ENCODE data around the gene SERAC1. TPM values are rescaled to one million over a fixed set of nuclear protein-coding genes. Genes with fewer than 3 reads are reported as not detected.

Gene SERAC1
- polyA plus RNA-seq, 1 donor (not counting 4 experiments of a cell fraction or from before 2014, with no cell fraction given) = 10.1 TPM

GRCh38 chr6:158072083-158072721, 95.9 kb downstream of the SERAC1 start:
- no peaks in the 10 kb centered on the region for H3K27me3 ChIP-seq (ENCODE audit: control insufficient read depth, extremely low read depth, insufficient read depth, low read length)
- dilution Hi-C loops (cut with MboI; ENCODE audit: extremely low pct_ligation_motif_present, low sequenced_read_pairs) = no loop called here
- H4K20me1 ChIP-seq (ENCODE audit: control insufficient read depth, extremely low read depth, insufficient read depth, low read length) = no peaks in the 10 kb centered on the region
- H3K4me3 ChIP-seq (ENCODE audit: control insufficient read depth in 2 of 3, extremely low read depth in 1 of 3, insufficient read depth in 2 of 3, low read depth in 1 of 3, low read length in 3 of 3) = no peak overlapping the region
- H3K4me2 ChIP-seq (ENCODE audit: control insufficient read depth, extremely low read depth, insufficient read depth, low read depth, low read length) = no peak overlapping the region
- peaks cover 29% of the 10 kb centered on the region for H3K4me1 ChIP-seq (ENCODE audit: control insufficient read depth, extremely low read depth, insufficient read depth, low read length)
- H3K79me2 ChIP-seq (ENCODE audit: control insufficient read depth, insufficient read depth, low read length) = no peaks in the 10 kb centered on the region
- FAIRE-seq (peak; percentile 87), DNase-seq (ENCODE audit: low read depth, low spot score) (no peak)
- no peak overlapping the region for H3K9ac ChIP-seq (ENCODE audit: control insufficient read depth, extremely low read depth, insufficient read depth, low read length)
- no peaks in the 10 kb centered on the region for H3K9me1 ChIP-seq (ENCODE audit: control insufficient read depth, extremely low read depth, insufficient read depth, low read length)
- peak overlapping the region; percentile 9 for H2AFZ ChIP-seq (ENCODE audit: control insufficient read depth, low read length)
- H3K9me3 ChIP-seq (ENCODE audit: control insufficient read depth, low read depth, low read length) = no peaks in the 10 kb centered on the region
- H3K27ac ChIP-seq (ENCODE audit: control insufficient read depth, insufficient read depth, low read length) = no peak overlapping the region
- H3K36me3 ChIP-seq (ENCODE audit: control insufficient read depth in 2 of 2, extremely low read depth in 1 of 2, insufficient read depth in 2 of 2, low read length in 2 of 2) = peaks cover 7 to 22% of the 10 kb centered on the region in 2 experiments
- no peak for TF ChIP-seq EZH2 (IDR thresholded peaks at IDR 0.05; ENCODE audit: low read length)
- TF ChIP-seq, protein P1, sequence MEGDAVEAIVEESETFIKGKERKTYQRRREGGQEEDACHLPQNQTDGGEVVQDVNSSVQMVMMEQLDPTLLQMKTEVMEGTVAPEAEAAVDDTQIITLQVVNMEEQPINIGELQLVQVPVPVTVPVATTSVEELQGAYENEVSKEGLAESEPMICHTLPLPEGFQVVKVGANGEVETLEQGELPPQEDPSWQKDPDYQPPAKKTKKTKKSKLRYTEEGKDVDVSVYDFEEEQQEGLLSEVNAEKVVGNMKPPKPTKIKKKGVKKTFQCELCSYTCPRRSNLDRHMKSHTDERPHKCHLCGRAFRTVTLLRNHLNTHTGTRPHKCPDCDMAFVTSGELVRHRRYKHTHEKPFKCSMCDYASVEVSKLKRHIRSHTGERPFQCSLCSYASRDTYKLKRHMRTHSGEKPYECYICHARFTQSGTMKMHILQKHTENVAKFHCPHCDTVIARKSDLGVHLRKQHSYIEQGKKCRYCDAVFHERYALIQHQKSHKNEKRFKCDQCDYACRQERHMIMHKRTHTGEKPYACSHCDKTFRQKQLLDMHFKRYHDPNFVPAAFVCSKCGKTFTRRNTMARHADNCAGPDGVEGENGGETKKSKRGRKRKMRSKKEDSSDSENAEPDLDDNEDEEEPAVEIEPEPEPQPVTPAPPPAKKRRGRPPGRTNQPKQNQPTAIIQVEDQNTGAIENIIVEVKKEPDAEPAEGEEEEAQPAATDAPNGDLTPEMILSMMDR (optimal IDR thresholded peaks at IDR 0.05 in 1 of 3, IDR thresholded peaks at IDR 0.05 in 1 of 3, conservative IDR thresholded peaks at IDR 0.05 in 1 of 3; ENCODE audit: extremely low read depth in 1 of 3, insufficient read depth in 2 of 3, low read length in 3 of 3) = peak; percentile 83 to 92 (median 87)

DNA sequence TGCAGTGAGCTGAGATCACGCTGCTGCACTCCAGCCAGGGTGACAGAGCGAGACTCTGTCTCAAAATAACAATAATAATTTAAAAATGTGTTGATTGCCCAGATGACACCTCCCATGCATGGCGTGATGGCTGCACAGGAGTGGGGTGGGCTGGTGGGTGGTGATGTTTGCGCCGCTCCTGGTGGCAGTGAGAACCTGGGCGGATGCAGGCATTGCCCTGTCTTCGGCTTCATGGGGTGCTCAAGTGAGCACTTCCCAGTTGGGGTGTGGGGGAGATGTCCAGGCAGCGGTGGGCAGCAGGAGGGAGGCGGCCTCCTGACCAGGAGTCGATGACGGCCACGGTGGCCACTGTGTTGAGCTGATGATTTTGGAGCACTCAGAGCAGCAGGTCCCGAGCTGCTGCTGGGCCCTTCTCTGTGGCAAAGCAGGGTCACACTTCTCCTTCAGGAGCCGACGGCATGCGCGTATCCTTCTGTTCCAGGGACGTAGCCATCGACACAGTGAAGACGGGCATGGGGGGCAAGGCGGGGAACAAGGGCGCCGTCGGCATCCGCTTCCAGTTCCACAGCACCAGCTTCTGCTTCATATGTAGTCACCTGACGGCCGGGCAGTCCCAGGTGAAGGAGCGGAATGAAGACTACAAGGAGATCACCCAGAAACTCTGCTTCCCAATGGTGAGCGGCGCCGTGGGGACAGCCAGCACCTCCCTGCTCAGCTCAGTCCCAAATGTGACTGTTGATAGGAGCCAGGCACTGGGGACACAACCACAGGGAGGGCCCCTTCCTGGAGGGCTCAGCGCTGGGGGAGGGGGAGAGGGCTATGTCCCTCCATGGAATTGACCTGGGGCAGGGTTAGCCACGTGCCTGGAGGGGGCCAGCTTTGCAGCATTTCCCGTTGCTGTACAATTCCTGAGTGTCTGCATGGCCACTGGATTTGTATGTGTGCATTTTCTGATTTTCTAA, 96.7 kb downstream of the SERAC1 start:
- no peak overlapping the region for H3K4me3 ChIP-seq (ENCODE audit: control insufficient read depth in 2 of 3, extremely low read depth in 1 of 3, insufficient read depth in 2 of 3, low read depth in 1 of 3, low read length in 3 of 3)
- no peak overlapping the region for H3K4me2 ChIP-seq (ENCODE audit: control insufficient read depth, extremely low read depth, insufficient read depth, low read depth, low read length)
- H3K27me3 ChIP-seq (ENCODE audit: control insufficient read depth, extremely low read depth, insufficient read depth, low read length) = no peaks in the 10 kb centered on the region
- dilution Hi-C loops (cut with MboI; ENCODE audit: extremely low pct_ligation_motif_present, low sequenced_read_pairs) = no loop called here
- no peaks in the 10 kb centered on the region for H3K9me3 ChIP-seq (ENCODE audit: control insufficient read depth, low read depth, low read length)
- TF ChIP-seq, protein P1 (optimal IDR thresholded peaks at IDR 0.05 in 1 of 3, IDR thresholded peaks at IDR 0.05 in 1 of 3, conservative IDR thresholded peaks at IDR 0.05 in 1 of 3; ENCODE audit: extremely low read depth in 1 of 3, insufficient read depth in 2 of 3, low read length in 3 of 3) = no peak
- no peak for TF ChIP-seq EZH2 (IDR thresholded peaks at IDR 0.05; ENCODE audit: low read length)
- H2AFZ ChIP-seq (ENCODE audit: control insufficient read depth, low read length) = no peak overlapping the region
- peaks cover 29% of the 10 kb centered on the region for H3K4me1 ChIP-seq (ENCODE audit: control insufficient read depth, extremely low read depth, insufficient read depth, low read length)
- no peaks in the 10 kb centered on the region for H4K20me1 ChIP-seq (ENCODE audit: control insufficient read depth, extremely low read depth, insufficient read depth, low read length)
- H3K27ac ChIP-seq (ENCODE audit: control insufficient read depth, insufficient read depth, low read length) = no peak overlapping the region
- no peak for FAIRE-seq
- peaks cover 7 to 22% of the 10 kb centered on the region in 2 experiments for H3K36me3 ChIP-seq (ENCODE audit: control insufficient read depth in 2 of 2, extremely low read depth in 1 of 2, insufficient read depth in 2 of 2, low read length in 2 of 2)
- H3K9me1 ChIP-seq (ENCODE audit: control insufficient read depth, extremely low read depth, insufficient read depth, low read length) = no peaks in the 10 kb centered on the region
- H3K79me2 ChIP-seq (ENCODE audit: control insufficient read depth, insufficient read depth, low read length) = no peaks in the 10 kb centered on the region
- no peak overlapping the region for H3K9ac ChIP-seq (ENCODE audit: control insufficient read depth, extremely low read depth, insufficient read depth, low read length)
- DNase-seq (ENCODE audit: low read depth, low spot score) = no peak
